Osteoblast (primary cell): ENCODE data around the gene PTPRN2. TPM values are rescaled to one million over a fixed set of nuclear protein-coding genes. Genes with fewer than 3 reads are reported as not detected.

Experiments used
- DNase-seq: peaks from one replicate; pipeline ENCODE4 v3.0.0; 2011; ENCODE audit warnings: low spot score, mixed read lengths; ENCODE audit not compliant: insufficient read length; ENCODE audit errors: missing footprints
- H2AFZ ChIP-seq: 2 replicates; pipeline ENCODE4 v1.6.0; 2011; ENCODE audit warnings: mild to moderate bottlenecking, low read length
- H3K27ac ChIP-seq: 2 replicates; pipeline ENCODE4 v1.5.1; 2011; ENCODE audit warnings: mild to moderate bottlenecking, low read depth, low read length, moderate library complexity
- H3K27me3 ChIP-seq: 2 replicates; pipeline ENCODE4 v1.6.0; 2012; ENCODE audit warnings: mild to moderate bottlenecking, control low read depth, inconsistent platforms, low read length, moderate library complexity; ENCODE audit not compliant: insufficient read depth
- H3K36me3 ChIP-seq: 2 replicates; pipeline ENCODE4 v1.5.1; 2011; ENCODE audit warnings: mild to moderate bottlenecking, low read length, control low read depth, moderate library complexity; ENCODE audit not compliant: insufficient read depth
- H3K4me1 ChIP-seq: 2 replicates; pipeline ENCODE4 v1.5.1; 2011; ENCODE audit warnings: mild to moderate bottlenecking, low read length, control low read depth, moderate library complexity; ENCODE audit not compliant: insufficient read depth
- H3K4me2 ChIP-seq: 2 replicates; pipeline ENCODE4 v1.6.0; 2011; ENCODE audit warnings: mild to moderate bottlenecking, low read length; ENCODE audit not compliant: insufficient read depth
- H3K4me3 ChIP-seq: fragments of 200-600 bp; sonication (generic); 3 replicates; pipeline ENCODE4 v1.5.1; 2012; ENCODE audit warnings: mild to moderate bottlenecking, low read length, inconsistent platforms; ENCODE audit not compliant: insufficient read depth
- H3K79me2 ChIP-seq: 2 replicates; pipeline ENCODE4 v1.6.0; 2012; ENCODE audit warnings: mild to moderate bottlenecking, low read length, control low read depth, inconsistent platforms; ENCODE audit not compliant: insufficient read depth
- H3K9me3 ChIP-seq: 2 replicates; pipeline ENCODE4 v1.5.1; 2011; ENCODE audit warnings: low read depth, low read length, control low read depth
- H4K20me1 ChIP-seq: 2 replicates; pipeline ENCODE4 v1.6.0; 2012; ENCODE audit warnings: mild to moderate bottlenecking, low read length, control low read depth; ENCODE audit not compliant: insufficient read depth
- CTCF ChIP-seq: IDR thresholded peaks from 2 replicates; pipeline ENCODE4 v1.5.1; 2011; ENCODE audit warnings: mild to moderate bottlenecking, low read depth, low read length, moderate library complexity; ENCODE audit errors: extremely low read depth
- total RNA-seq: library from RNA; depleted of rRNA; stranded (reverse); fragments of >200 nt; gene quantifications from 2 replicates; pipeline ENCODE4 v1.2.3, GENCODE V29; 2012

PTPRN2 gene
- total RNA-seq, 1 donor: 0.36 TPM

- no peak for DNase-seq
- Histone ChIP-seq H4K20me1 (no peaks in the 10 kb centered on the region), H3K4me1 (no peaks in the 10 kb centered on the region), H3K4me2 (no peak overlapping the region), H3K27ac (no peak overlapping the region), H3K9me3 (no peaks in the 10 kb centered on the region), H3K36me3 (no peaks in the 10 kb centered on the region), H3K27me3 (no peaks in the 10 kb centered on the region), H2AFZ (no peak overlapping the region), H3K79me2 (no peaks in the 10 kb centered on the region), H3K4me3 (no peak overlapping the region)
- TF ChIP-seq CTCF: no peak
Observed at GRCh38 chr7:157788573-157788972, 799.0 kb downstream of the PTPRN2 start.

GRCh38 chr7:157787275-157787701, 800.3 kb downstream of the PTPRN2 start:
- H3K27me3 ChIP-seq: no peaks in the 10 kb centered on the region
- TF ChIP-seq CTCF: no peak
- H3K4me2 ChIP-seq: no peak overlapping the region
- H3K36me3 ChIP-seq: no peaks in the 10 kb centered on the region
- H3K4me1 ChIP-seq: no peaks in the 10 kb centered on the region
- no peak overlapping the region for H2AFZ ChIP-seq
- no peaks in the 10 kb centered on the region for H4K20me1 ChIP-seq
- H3K27ac ChIP-seq: no peak overlapping the region
- H3K9me3 ChIP-seq: no peaks in the 10 kb centered on the region
- H3K4me3 ChIP-seq: no peak overlapping the region
- H3K79me2 ChIP-seq: no peaks in the 10 kb centered on the region
- DNase-seq: no peak

GRCh38 chr7:157786375-157787274, 801.0 kb downstream of the PTPRN2 start:
- no peak overlapping the region for H3K4me2 ChIP-seq

More at GRCh38 chr7:157786375-157787274, 801.0 kb downstream of the PTPRN2 start:
- Histone ChIP-seq H3K79me2 (no peaks in the 10 kb centered on the region), H3K36me3 (no peaks in the 10 kb centered on the region), H3K9me3 (no peaks in the 10 kb centered on the region), H3K27me3 (no peaks in the 10 kb centered on the region), H4K20me1 (no peaks in the 10 kb centered on the region), H3K4me1 (no peaks in the 10 kb centered on the region), H3K27ac (no peak overlapping the region), H2AFZ (no peak overlapping the region), H3K4me3 (no peak overlapping the region)
- DNase-seq: no peak
- TF ChIP-seq CTCF: no peak
